ENCODE data around the gene SLC47A2.

SLC47A2 gene

DNA sequence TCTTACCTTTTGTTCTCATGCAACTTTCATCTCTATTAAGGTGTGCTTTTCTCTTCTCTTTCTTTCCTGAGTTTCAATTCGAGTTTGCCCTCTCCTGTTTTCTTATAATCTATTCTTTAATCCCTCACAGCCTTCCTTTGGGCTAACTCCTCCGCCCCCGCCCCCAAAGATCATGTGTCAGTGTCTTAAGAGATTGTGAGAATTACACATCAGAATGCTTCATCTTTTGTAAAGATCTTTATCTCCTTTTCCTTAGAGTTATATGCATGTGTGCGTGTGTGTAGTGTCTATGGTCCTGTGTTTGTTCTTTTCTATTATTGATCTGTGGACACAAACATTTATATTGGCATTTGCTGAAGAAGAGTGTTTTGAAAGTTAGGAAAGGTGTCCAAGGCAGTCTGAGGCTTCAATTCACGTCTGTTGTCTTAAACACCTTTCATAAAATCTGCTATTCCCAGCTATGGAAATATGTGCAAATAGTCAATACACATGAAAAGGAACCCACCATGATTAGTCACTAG lies 74.0 kb downstream of the SLC47A2 start:
- DNase-seq (ENCODE audit: low spot score), result no peak

DNA sequence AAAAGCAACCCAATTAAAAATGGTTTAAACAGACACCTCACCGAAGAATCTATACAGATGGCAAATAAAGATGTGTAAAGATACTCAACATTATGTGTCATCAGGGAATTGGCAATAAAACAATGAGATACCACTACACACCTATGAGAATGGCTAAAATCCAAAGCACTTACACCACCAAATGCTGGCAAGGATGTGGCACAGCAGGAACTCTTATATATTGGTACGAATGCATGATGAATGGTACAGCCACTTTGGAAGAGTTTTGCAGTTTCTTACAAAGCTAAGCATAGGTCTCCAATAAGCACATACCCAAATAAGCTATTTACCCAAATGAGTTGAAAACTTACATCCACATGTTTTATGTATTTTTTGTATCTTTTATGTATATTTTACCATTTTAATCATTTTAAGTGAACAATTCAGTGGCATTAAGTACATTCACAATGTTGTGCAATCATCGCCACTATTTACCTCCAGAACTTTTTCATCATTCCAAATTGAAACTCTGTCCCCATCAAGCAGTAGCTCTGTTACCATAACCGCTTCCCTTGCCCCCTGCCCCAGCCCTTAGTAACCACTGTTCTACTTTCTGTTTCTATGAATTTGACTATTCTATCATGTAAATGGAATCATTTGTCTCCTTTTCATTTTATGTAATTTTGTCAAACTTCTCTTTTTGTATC lies 74.6 kb downstream of the SLC47A2 start:
- DNase-seq (ENCODE audit: low spot score), result no peak

DNA sequence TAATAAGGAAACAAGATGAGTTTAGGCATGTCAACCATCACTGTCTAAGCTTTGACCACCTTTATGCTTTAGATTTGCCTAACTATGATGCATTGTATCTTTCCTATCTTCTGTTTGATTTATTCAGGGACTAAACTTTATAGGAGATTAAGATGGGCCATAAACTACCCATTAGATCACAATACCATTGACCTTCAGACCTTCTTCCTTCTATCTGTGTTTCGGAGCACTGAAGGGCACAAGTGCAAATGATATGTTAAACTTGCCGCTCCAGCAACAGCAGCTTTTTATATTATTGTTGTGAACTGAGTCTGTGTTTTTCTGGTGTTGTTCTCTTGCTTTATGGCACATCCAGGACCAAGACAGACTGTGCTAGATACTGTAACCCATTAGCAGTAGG lies 84.5 kb downstream of the SLC47A2 start:
- no peak for DNase-seq (ENCODE audit: low spot score)

DNA sequence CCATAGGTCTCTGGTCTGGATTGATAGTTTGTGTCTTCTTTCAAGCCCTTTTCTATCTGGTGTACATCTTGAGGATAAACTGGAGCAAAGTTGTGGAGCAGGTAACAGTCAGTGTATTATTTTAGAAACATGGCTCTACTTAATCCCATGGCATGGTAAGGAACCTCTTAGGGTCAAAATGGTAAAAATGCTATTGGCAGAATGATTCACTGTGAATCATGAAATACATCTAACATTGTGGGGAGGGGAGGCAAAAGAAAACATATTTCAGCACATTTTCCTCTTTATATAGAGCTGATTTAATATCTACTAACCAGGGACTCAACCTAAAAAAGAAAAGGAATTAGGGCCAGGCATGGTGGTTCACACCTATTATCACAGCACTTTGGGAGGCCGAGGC lies 85.7 kb downstream of the SLC47A2 start:
- DNase-seq (ENCODE audit: low spot score), result no peak

DNA sequence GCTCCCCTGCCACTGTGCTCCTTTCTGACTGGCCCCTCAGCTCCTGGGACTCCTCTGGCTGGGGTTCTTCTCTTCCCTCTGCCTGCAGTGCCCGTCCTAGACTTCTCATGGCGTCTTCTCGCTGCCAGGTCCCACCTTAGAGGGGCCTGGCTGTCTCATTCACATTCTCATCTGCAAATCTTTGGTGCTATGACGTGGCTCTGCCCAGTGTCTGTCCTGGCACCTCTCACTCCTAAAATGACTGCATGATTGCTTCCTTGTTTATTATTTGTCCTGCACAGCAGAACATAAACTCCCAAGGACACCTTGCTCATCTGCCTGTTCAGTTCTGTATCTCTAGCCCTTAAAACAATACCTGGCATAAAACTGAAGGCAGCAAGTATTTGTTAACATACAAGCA lies 86.3 kb downstream of the SLC47A2 start:
- no peak for DNase-seq (ENCODE audit: low spot score)

DNA sequence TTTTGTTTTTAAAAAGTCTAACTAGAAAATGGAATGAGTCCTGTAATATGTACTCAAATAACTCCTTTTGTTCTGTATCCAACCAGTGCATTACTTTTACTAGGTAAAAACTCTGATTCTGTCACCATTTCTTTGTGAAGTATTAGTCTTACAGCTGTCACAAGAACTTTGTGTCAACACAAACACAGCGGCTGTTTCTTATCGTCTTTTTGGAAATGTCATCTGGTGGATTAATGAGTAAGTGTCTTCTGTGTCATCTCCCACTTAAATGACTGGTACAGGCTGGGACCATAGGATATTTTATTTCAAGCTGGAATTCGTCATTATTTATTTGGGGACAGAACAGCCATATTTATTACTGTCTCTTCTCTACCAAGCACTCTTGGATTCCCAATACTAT lies 86.9 kb downstream of the SLC47A2 start:
- DNase-seq (ENCODE audit: low spot score), result no peak
